ENCODE data around the gene KRTAP4-16. TPM values are rescaled to one million over a fixed set of nuclear protein-coding genes. Genes with fewer than 3 reads are reported as not detected.

Gene KRTAP4-16
- total RNA-seq, 4 donors from 2014 or later: not detected

DNA sequence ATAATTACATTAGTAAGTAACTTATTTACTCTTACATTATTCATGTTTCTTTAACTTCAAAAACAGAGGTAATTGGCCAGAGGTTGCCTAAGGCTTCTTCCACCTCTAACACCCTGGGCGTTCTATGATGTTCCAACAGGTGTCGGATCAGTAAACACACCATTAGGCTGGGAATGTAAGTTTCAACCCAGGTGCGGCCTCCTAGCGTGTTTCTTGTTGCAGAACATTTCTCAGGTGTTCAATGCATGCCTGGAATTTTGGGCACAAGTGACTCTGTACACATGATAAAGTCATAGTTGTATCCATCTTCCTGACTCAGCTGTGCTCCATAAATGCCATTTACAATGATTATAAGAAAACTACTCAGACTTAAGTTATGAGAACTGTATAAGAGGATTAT, 48.0 kb downstream of the KRTAP4-16 start:
- intact Hi-C loops (cut with DNase I): no loop called here
- H3K27me3 ChIP-seq: no peaks in the 10 kb centered on the region
- 85 to 87% methylated on average over 4 of the region's 4 CpGs for WGBS, 2 donors

GRCh38 chr17:41052566-41052965, 49.4 kb downstream of the KRTAP4-16 start:
- H3K27ac ChIP-seq: no peak overlapping the region
- no peaks in the 10 kb centered on the region for H3K9me3 ChIP-seq
- no peak for DNase-seq
- no peaks in the 10 kb centered on the region for H3K4me1 ChIP-seq
- TF ChIP-seq CTCF (IDR thresholded peaks at IDR 0.05): no peak
- no peak for TF ChIP-seq POLR2A (IDR thresholded peaks at IDR 0.05)
- H3K4me3 ChIP-seq (replicated peaks in 1 of 3): no peak overlapping the region
- intact Hi-C loops (cut with DNase I): no loop called here
- H3K27me3 ChIP-seq: no peaks in the 10 kb centered on the region
- no peaks in the 10 kb centered on the region for H3K36me3 ChIP-seq

More for the DNA sequence above, 48.0 kb downstream of the KRTAP4-16 start:
- TF ChIP-seq POLR2A (IDR thresholded peaks at IDR 0.05) (no peak), CTCF (IDR thresholded peaks at IDR 0.05) (no peak)
- Histone ChIP-seq H3K4me1 (no peaks in the 10 kb centered on the region), H3K4me3 (replicated peaks in 1 of 3) (no peak overlapping the region), H3K27ac (no peak overlapping the region), H3K36me3 (no peaks in the 10 kb centered on the region), H3K9me3 (no peaks in the 10 kb centered on the region)
- no peak for DNase-seq

Other genes with a start within 250 kb of the KRTAP4-16 start
- not detected for gene KRT12, start 235.0 kb downstream of the KRTAP4-16 start, total RNA-seq
- gene KRT20, start 217.0 kb downstream of the KRTAP4-16 start, total RNA-seq: not detected
- 1 to 10 TPM in 1 of 4 donors, not detected in 3; 4.6 TPM for gene KRT23, start 164.6 kb downstream of the KRTAP4-16 start, total RNA-seq
- not detected for gene KRT39, start 135.3 kb downstream of the KRTAP4-16 start, total RNA-seq
- gene KRT40, start 117.9 kb downstream of the KRTAP4-16 start, total RNA-seq: not detected
- not detected for gene KRTAP3-3, start 108.0 kb downstream of the KRTAP4-16 start, total RNA-seq
- gene KRTAP3-2, start 102.3 kb downstream of the KRTAP4-16 start, total RNA-seq: not detected
- not detected for gene KRTAP3-1, start 93.1 kb downstream of the KRTAP4-16 start, total RNA-seq
- not detected for gene KRTAP1-5, start 75.0 kb downstream of the KRTAP4-16 start, total RNA-seq
- gene KRTAP1-4, start 72.0 kb downstream of the KRTAP4-16 start, total RNA-seq: not detected
- gene KRTAP1-3, start 67.3 kb downstream of the KRTAP4-16 start, total RNA-seq: not detected
- gene KRTAP1-1, start 60.8 kb downstream of the KRTAP4-16 start, total RNA-seq: not detected
- gene KRTAP2-1, start 54.9 kb downstream of the KRTAP4-16 start, total RNA-seq: not detected
- not detected for gene KRTAP2-2, start 47.0 kb downstream of the KRTAP4-16 start, total RNA-seq
- not detected for gene KRTAP2-3, start 42.1 kb downstream of the KRTAP4-16 start, total RNA-seq
- not detected for gene KRTAP2-4, start 36.3 kb downstream of the KRTAP4-16 start, total RNA-seq
- gene KRTAP4-7, start 18.1 kb downstream of the KRTAP4-16 start, total RNA-seq: not detected
- not detected for gene KRTAP4-8, start 4.1 kb downstream of the KRTAP4-16 start, total RNA-seq
- not detected for gene KRTAP4-9, start 3.2 kb upstream of the KRTAP4-16 start, total RNA-seq
- gene KRTAP4-11, start 16.2 kb upstream of the KRTAP4-16 start, total RNA-seq: not detected
- not detected for gene KRTAP4-12, start 22.0 kb upstream of the KRTAP4-16 start, total RNA-seq
- not detected for gene KRTAP4-6, start 38.3 kb upstream of the KRTAP4-16 start, total RNA-seq
- gene KRTAP4-5, start 47.6 kb upstream of the KRTAP4-16 start, total RNA-seq: not detected
- not detected for gene KRTAP4-4, start 58.5 kb upstream of the KRTAP4-16 start, total RNA-seq
- gene KRTAP4-3, start 66.0 kb upstream of the KRTAP4-16 start, total RNA-seq: not detected
- gene KRTAP4-2, start 76.0 kb upstream of the KRTAP4-16 start, total RNA-seq: not detected
- gene KRTAP4-1, start 82.7 kb upstream of the KRTAP4-16 start, total RNA-seq: not detected
- not detected for gene KRTAP9-1, start 87.7 kb upstream of the KRTAP4-16 start, total RNA-seq
- not detected for gene KRTAP9-2, start 124.4 kb upstream of the KRTAP4-16 start, total RNA-seq
- gene KRTAP9-3, start 130.2 kb upstream of the KRTAP4-16 start, total RNA-seq: not detected
- gene KRTAP9-8, start 135.8 kb upstream of the KRTAP4-16 start, total RNA-seq: not detected
- gene KRTAP9-4, start 147.5 kb upstream of the KRTAP4-16 start, total RNA-seq: not detected
- not detected for gene KRTAP9-9, start 153.2 kb upstream of the KRTAP4-16 start, total RNA-seq
- not detected for gene KRTAP9-6, start 163.2 kb upstream of the KRTAP4-16 start, total RNA-seq
- not detected for gene KRTAP9-7, start 173.5 kb upstream of the KRTAP4-16 start, total RNA-seq
- gene KRTAP29-1, start 200.6 kb upstream of the KRTAP4-16 start, total RNA-seq: not detected
- not detected for gene KRTAP16-1, start 207.1 kb upstream of the KRTAP4-16 start, total RNA-seq
- not detected for gene KRTAP17-1, start 213.5 kb upstream of the KRTAP4-16 start, total RNA-seq
- gene KRT33A, start 248.6 kb upstream of the KRTAP4-16 start, total RNA-seq: not detected